HG02870 (cell line): ENCODE measurements around the gene C17orf107.

Experiments used
- ATAC-seq: cut with Tn5 transposase; IDR thresholded peaks from one replicate; pipeline ENCODE4 v1.9.1; 2021; ENCODE audit warnings: mild to moderate bottlenecking, moderate library complexity; ENCODE audit not compliant: unreplicated experiment

The C17orf107 gene

DNA sequence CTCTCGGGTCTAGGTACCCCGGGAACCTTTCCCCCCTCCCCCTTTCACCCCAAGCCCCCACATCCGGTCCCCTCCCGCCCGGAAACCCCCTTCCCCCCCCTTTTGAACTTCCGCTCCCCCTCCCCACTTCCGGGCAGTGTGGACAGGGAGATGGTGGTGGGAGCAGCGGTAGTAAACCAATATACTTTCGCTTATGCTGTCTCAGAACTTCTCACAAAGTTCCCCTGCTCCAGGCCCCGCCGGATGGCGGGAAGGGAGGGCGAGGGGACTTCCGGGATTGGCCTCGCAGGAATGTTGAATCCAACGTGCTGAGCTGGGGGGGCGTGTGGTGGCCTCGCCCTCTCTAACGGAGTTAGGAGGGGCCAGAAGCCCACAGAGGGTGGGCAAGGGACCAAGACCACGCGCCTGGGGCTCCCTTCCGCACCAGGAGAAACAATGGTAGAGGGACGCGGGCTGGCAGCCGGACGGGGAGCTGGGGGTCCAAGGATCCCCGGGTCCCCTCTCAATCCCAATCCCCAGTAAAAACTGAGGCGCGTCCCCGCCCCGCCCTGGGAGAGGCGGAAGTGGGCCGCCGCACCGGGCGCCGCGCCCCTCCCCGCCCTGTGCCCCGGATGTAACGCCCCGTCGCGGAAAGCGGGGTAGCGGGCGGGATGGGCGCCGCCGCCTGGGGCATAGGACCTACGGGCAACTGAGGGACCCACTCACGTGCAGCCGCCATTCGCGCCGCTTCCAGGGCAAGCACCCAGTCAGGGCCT lies 48.3 kb downstream of the C17orf107 start:
- ATAC-seq, result no peak

GRCh38 chr17:4948166-4948930 lies 49.0 kb downstream of the C17orf107 start, which contains the start of gene PFN1:
TSS of gene PFN1 (minus strand) at chr17:4948530. CDS start at chr17:4948394, 136 bp downstream.
- no peak for ATAC-seq

- ATAC-seq, result peak; percentile 25
Observed at GRCh38 chr17:4948931-4949320, 49.6 kb downstream of the C17orf107 start.

DNA sequence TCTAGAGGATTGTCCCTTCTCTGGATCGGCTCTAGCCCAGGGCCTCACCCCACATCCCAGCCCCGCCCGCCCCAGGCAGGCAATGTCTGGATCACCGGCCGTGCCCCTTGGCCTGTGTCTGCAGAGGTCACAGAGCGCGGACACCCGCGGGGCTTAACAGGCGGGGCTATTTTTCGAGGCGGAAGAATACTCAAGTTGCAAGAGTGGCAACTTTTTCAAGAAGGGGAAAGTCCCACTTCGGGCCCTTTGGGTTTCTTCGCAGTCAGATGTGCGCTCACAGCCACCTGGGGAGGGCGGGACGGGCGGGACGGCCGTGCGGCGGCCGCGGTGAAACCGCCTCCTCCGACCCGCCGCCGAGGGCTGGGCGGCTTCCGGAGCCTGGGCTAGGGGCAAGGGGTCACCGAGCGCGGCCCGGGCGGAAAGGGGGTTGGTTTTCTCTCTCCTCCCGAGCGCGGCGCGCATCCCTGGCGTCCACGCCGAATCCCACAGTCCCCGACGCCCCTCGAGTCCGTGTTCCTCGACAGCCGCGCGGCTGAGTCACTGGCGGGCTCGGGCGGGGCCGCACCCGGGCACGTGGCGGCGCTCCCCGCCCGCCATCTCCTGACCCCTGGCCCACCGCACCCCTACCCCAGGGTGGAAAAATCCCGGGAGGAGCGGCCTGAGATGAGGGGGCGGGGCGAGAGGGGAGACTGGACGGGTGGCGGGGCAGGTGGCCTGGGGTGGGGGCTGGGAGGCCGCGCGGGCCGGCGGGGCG lies 50.2 kb downstream of the C17orf107 start:
- ATAC-seq, result peak; percentile 28

- ATAC-seq, result peak; percentile 2
Observed at GRCh38 chr17:4950075-4950745, 50.9 kb downstream of the C17orf107 start.

- ATAC-seq, result no peak
Observed at GRCh38 chr17:4950746-4951204, 51.4 kb downstream of the C17orf107 start, which contains the start of gene ENO3. TSS of gene ENO3 (plus strand) at chr17:4951119. CDS start at chr17:4951830, 711 bp downstream.

DNA sequence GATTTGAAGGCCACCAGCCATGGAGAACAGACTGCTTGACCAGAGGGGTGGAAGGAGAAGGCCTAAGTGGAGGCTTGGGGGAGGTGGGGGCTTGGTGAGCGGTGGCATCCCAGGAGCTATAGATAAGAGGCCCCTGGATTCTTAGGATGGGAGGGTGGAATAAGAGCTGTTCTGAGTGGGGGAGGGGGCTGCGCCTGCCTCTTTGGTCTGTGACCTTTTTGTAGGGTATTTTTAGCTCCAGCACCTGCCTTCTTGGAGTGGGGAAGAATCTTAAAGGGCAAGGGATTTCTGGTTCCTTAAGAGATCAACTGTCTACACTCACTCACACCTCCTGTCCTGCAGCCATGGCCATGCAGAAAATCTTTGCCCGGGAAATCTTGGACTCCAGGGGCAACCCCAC lies 52.1 kb downstream of the C17orf107 start:
- no peak for ATAC-seq
